Breast epithelium (tissue), 4 donors: Measurements from ENCODE around the gene ADD3. TPM values are rescaled to one million over a fixed set of nuclear protein-coding genes. Genes with fewer than 3 reads are reported as not detected.

ENCODE experiments used
- DNase-seq, 2 donors: peaks; one replicate each; pipeline ENCODE4 v3.0.0-alpha.2; 2019; ENCODE audit warnings: low spot score in 2 of 2
- H3K27ac ChIP-seq, 2 donors: fragments of 200-600 bp; sonication (generic) in 1 of 2; one replicate each; pipeline ENCODE4 v1.5.1; 2016 to 2019; ENCODE audit warnings: mild to moderate bottlenecking in 1 of 2
- H3K27me3 ChIP-seq, 2 donors: fragments of 200-600 bp; sonication (generic) in 1 of 2; one replicate each; pipeline versions ENCODE4 v1.5.1 to v1.6.0; 2017 to 2019; ENCODE audit warnings: control low read depth in 1 of 2, mild to moderate bottlenecking in 1 of 2
- H3K36me3 ChIP-seq: fragments of 200-600 bp; one replicate; pipeline ENCODE4 v1.5.1; 2019
- H3K4me1 ChIP-seq, 2 donors: fragments of 200-600 bp; sonication (generic); one replicate each; pipeline ENCODE4 v1.5.1; 2016 to 2019; ENCODE audit warnings: control low read depth in 1 of 2
- H3K4me3 ChIP-seq, 3 donors: fragments of 200-600 bp; sonication (generic); 1 replicate in 2 of 3; 2 replicates in 1 of 3; pipeline ENCODE4 v1.5.1; 2016 to 2019; ENCODE audit warnings: mild to moderate bottlenecking in 3 of 3, moderate library complexity in 2 of 3
- H3K9me3 ChIP-seq, 2 donors: fragments of 200-600 bp; sonication (generic) in 1 of 2; one replicate each; pipeline ENCODE4 v1.5.1; 2016 to 2019; ENCODE audit warnings: control low read depth in 1 of 2
- CTCF ChIP-seq, 3 donors: fragments of 450-650 bp; IDR thresholded peaks; one replicate each; pipeline ENCODE4 v1.5.1; 2016 to 2017; ENCODE audit warnings: antibody characterized with exemption in 3 of 3, mild to moderate bottlenecking in 3 of 3, moderate library complexity in 3 of 3
- POLR2A ChIP-seq: fragments of 450-650 bp; IDR thresholded peaks from one replicate; pipeline ENCODE4 v1.6.1; 2016; ENCODE audit warnings: antibody characterized with exemption, mild to moderate bottlenecking, moderate library complexity
- POLR2AphosphoS5 ChIP-seq, 3 donors: sonication (generic); formaldehyde crosslinking; IDR thresholded peaks; one replicate each; pipeline ENCODE4 v1.6.1; 2017; ENCODE audit warnings: antibody characterized with exemption in 3 of 3
- intact Hi-C: fragments of 100-400 bp; cut with DNase I; formaldehyde crosslinking; loops from one replicate; pipeline ENCODE4 v1.15.1; 2023; ENCODE audit warnings: low total_unique reads
- total RNA-seq, 3 donors: library from RNA; depleted of rRNA; stranded (reverse); fragments of >200 nt; gene quantifications; one replicate each; pipeline ENCODE4 v1.1.0, GENCODE V29; 2016

Gene ADD3
- total RNA-seq, 3 donors from 2014 or later, result 208 to 458 (median 347) TPM

- peaks cover 0 to 8% of the 10 kb centered on the region in 2 donors for H3K27me3 ChIP-seq
- no peaks in the 10 kb centered on the region for H3K36me3 ChIP-seq
- intact Hi-C loops, result no loop called here
- DNase-seq, result no peak
- no peaks in the 10 kb centered on the region for H3K4me1 ChIP-seq
- H3K9me3 ChIP-seq, result no peaks in the 10 kb centered on the region
- TF ChIP-seq POLR2AphosphoS5 (IDR thresholded peaks at IDR 0.05) (no peak), CTCF (IDR thresholded peaks at IDR 0.05) (no peak), POLR2A (no peak)
- H3K4me3 ChIP-seq, result no peak overlapping the region
- H3K27ac ChIP-seq, result no peak overlapping the region
Observed at GRCh38 chr10:110167149-110167548, 159.4 kb downstream of the ADD3 start.

GRCh38 chr10:110168601-110169481, 161.1 kb downstream of the ADD3 start:
- intact Hi-C loops, result no loop called here
- Histone ChIP-seq H3K9me3 (no peaks in the 10 kb centered on the region), H3K36me3 (no peaks in the 10 kb centered on the region), H3K27ac (no peak overlapping the region), H3K27me3 (peaks cover 0 to 8% of the 10 kb centered on the region in 2 donors), H3K4me1 (no peaks in the 10 kb centered on the region), H3K4me3 (no peak overlapping the region)
- DNase-seq, result no peak
- TF ChIP-seq CTCF (IDR thresholded peaks at IDR 0.05) (no peak), POLR2A (no peak), POLR2AphosphoS5 (IDR thresholded peaks at IDR 0.05) (no peak)

GRCh38 chr10:110169586-110169985, 161.8 kb downstream of the ADD3 start:
- Histone ChIP-seq H3K36me3 (no peaks in the 10 kb centered on the region), H3K4me3 (no peak overlapping the region), H3K27ac (no peak overlapping the region), H3K27me3 (peaks cover 0 to 8% of the 10 kb centered on the region in 2 donors), H3K4me1 (no peaks in the 10 kb centered on the region), H3K9me3 (no peaks in the 10 kb centered on the region)
- intact Hi-C loops, result no loop called here
- no peak for DNase-seq
- no peak for TF ChIP-seq POLR2A
- TF ChIP-seq POLR2AphosphoS5 (IDR thresholded peaks at IDR 0.05), result no peak
- no peak for TF ChIP-seq CTCF (IDR thresholded peaks at IDR 0.05)

- H3K4me1 ChIP-seq, result no peaks in the 10 kb centered on the region
- no peak overlapping the region for H3K27ac ChIP-seq
- TF ChIP-seq CTCF (IDR thresholded peaks at IDR 0.05) (no peak), POLR2A (no peak), POLR2AphosphoS5 (IDR thresholded peaks at IDR 0.05) (no peak)
- no peaks in the 10 kb centered on the region for H3K36me3 ChIP-seq
- no peaks in the 10 kb centered on the region for H3K9me3 ChIP-seq
- intact Hi-C loops, result no loop called here
- H3K4me3 ChIP-seq, result no peak overlapping the region
- no peak for DNase-seq
- H3K27me3 ChIP-seq, result peaks cover 0 to 8% of the 10 kb centered on the region in 2 donors
Observed at GRCh38 chr10:110170142-110170971, 162.6 kb downstream of the ADD3 start.

GRCh38 chr10:110171032-110171431, 163.2 kb downstream of the ADD3 start:
- H3K36me3 ChIP-seq, result no peaks in the 10 kb centered on the region
- H3K4me3 ChIP-seq, result no peak overlapping the region
- peaks cover 0 to 2% of the 10 kb centered on the region in 2 donors for H3K27me3 ChIP-seq
- H3K9me3 ChIP-seq, result no peaks in the 10 kb centered on the region
- no peak for DNase-seq
- H3K4me1 ChIP-seq, result no peaks in the 10 kb centered on the region
- intact Hi-C loops, result no loop called here
- TF ChIP-seq POLR2AphosphoS5 (IDR thresholded peaks at IDR 0.05) (no peak), POLR2A (no peak), CTCF (IDR thresholded peaks at IDR 0.05) (no peak)
- H3K27ac ChIP-seq, result no peak overlapping the region
